Chondrocyte (in vitro differentiated cells): Measurements from ENCODE around the gene PIK3R2. TPM values are rescaled to one million over a fixed set of nuclear protein-coding genes. Genes with fewer than 3 reads are reported as not detected.

ENCODE experiments used
- DNase-seq: peaks from one replicate; pipeline ENCODE4 v3.0.0; 2021; ENCODE audit warnings: mixed read lengths, low spot score
- H3K27ac Mint-ChIP-seq: one replicate; pipeline ENCODE4 v1.8.0; 2021; ENCODE audit warnings: mild to moderate bottlenecking, moderate library complexity, mixed read lengths; ENCODE audit not compliant: unreplicated experiment
- H3K27me3 Mint-ChIP-seq: 2 replicates; pipeline ENCODE4 v1.8.0; 2021; ENCODE audit warnings: low read depth, mixed read lengths
- H3K36me3 Mint-ChIP-seq: 2 replicates; pipeline ENCODE4 v1.8.0; 2021; ENCODE audit warnings: low read depth, mixed read lengths
- H3K4me1 Mint-ChIP-seq: 2 replicates; pipeline ENCODE4 v1.8.0; 2021; ENCODE audit warnings: low read depth, mild to moderate bottlenecking, mixed read lengths
- H3K4me3 Mint-ChIP-seq: one replicate; pipeline ENCODE4 v1.8.0; 2021; ENCODE audit warnings: mild to moderate bottlenecking, moderate library complexity, mixed read lengths; ENCODE audit not compliant: unreplicated experiment
- H3K9me3 Mint-ChIP-seq: 2 replicates; pipeline ENCODE4 v1.8.0; 2021; ENCODE audit warnings: low read depth, mixed read lengths
- total RNA-seq: library from RNA; stranded (reverse); gene quantifications from 3 replicates; pipeline ENCODE4 v1.2.1, GENCODE V29; 2021
- TF ChIP-seq, protein P1 (sequence below): fragments of 200-600 bp; sonication (generic); IDR thresholded peaks from 2 replicates; pipeline ENCODE4 v1.5.0; 2021; ENCODE audit warnings: antibody characterized with exemption, mild to moderate bottlenecking, moderate library complexity

The PIK3R2 gene
- total RNA-seq, 1 donor from 2014 or later: 73.1 TPM

- no peak for DNase-seq
- Mint-ChIP-seq H3K4me1 (peaks cover 8% of the 10 kb centered on the region), H3K27ac (no peak overlapping the region), H3K27me3 (peaks cover 7% of the 10 kb centered on the region), H3K9me3 (no peaks in the 10 kb centered on the region), H3K4me3 (no peak overlapping the region), H3K36me3 (peaks cover 2% of the 10 kb centered on the region)
- TF ChIP-seq, protein P1, sequence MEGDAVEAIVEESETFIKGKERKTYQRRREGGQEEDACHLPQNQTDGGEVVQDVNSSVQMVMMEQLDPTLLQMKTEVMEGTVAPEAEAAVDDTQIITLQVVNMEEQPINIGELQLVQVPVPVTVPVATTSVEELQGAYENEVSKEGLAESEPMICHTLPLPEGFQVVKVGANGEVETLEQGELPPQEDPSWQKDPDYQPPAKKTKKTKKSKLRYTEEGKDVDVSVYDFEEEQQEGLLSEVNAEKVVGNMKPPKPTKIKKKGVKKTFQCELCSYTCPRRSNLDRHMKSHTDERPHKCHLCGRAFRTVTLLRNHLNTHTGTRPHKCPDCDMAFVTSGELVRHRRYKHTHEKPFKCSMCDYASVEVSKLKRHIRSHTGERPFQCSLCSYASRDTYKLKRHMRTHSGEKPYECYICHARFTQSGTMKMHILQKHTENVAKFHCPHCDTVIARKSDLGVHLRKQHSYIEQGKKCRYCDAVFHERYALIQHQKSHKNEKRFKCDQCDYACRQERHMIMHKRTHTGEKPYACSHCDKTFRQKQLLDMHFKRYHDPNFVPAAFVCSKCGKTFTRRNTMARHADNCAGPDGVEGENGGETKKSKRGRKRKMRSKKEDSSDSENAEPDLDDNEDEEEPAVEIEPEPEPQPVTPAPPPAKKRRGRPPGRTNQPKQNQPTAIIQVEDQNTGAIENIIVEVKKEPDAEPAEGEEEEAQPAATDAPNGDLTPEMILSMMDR: no peak
Measured at GRCh38 chr19:18176367-18177310, 23.7 kb downstream of the PIK3R2 start.

DNA sequence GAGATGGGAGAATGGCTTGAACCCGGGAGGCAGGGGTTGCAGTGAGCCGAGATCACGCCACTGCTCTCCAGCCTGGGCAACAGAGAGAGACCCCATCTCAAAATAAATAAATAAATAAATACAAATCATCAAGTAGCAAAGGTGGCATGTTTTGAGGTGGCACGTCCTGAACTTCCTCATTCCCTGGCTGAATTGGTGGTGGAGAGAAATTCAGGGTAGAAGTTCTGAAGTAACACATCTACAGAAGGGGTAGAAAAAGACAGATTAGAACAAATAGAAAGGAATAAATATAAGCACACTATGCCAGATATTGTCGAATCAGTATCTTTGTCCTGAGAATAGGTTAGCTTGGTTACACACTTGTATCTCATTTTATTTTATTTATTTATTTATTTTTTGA is 27.0 kb downstream of the PIK3R2 start:
- TF ChIP-seq, protein P1: no peak
- H3K4me1 Mint-ChIP-seq: no peaks in the 10 kb centered on the region
- no peaks in the 10 kb centered on the region for H3K9me3 Mint-ChIP-seq
- no peak for DNase-seq
- H3K27ac Mint-ChIP-seq: no peak overlapping the region
- peaks cover 6% of the 10 kb centered on the region for H3K27me3 Mint-ChIP-seq
- no peak overlapping the region for H3K4me3 Mint-ChIP-seq
- H3K36me3 Mint-ChIP-seq: no peaks in the 10 kb centered on the region

GRCh38 chr19:18183529-18183928 is 30.6 kb downstream of the PIK3R2 start:
- H3K9me3 Mint-ChIP-seq: no peaks in the 10 kb centered on the region
- H3K4me1 Mint-ChIP-seq: no peaks in the 10 kb centered on the region
- H3K27me3 Mint-ChIP-seq: peaks cover 3% of the 10 kb centered on the region
- H3K27ac Mint-ChIP-seq: no peak overlapping the region
- TF ChIP-seq, protein P1: no peak
- H3K4me3 Mint-ChIP-seq: no peak overlapping the region
- DNase-seq: no peak
- H3K36me3 Mint-ChIP-seq: no peaks in the 10 kb centered on the region

GRCh38 chr19:18185538-18185937 is 32.6 kb downstream of the PIK3R2 start:
- Mint-ChIP-seq H3K27me3 (peaks cover 3% of the 10 kb centered on the region), H3K27ac (no peak overlapping the region), H3K4me1 (no peaks in the 10 kb centered on the region), H3K9me3 (no peaks in the 10 kb centered on the region), H3K36me3 (no peaks in the 10 kb centered on the region), H3K4me3 (no peak overlapping the region)
- TF ChIP-seq, protein P1: no peak
- DNase-seq: no peak

DNA sequence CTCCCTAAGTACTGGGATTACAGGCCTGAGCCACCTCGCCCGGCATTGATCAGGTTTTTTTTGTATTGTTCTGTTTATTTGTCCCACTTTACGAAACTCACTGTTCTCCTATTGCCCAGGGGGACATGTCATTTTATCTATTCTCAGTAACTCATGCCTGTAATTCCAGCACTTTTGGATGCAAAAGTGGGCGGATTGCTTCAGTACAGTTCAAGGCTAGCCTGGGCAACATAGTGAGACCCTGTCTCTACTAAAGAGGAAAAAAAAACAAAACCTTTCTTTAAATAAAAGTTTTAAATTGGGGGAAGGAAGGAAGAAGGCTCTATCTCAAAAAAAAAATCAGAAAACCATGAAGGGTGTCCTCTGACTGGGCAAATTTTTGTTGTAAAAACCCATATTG is 37.3 kb downstream of the PIK3R2 start:
- DNase-seq: no peak
- peaks cover 3% of the 10 kb centered on the region for H3K27me3 Mint-ChIP-seq
- H3K27ac Mint-ChIP-seq: no peak overlapping the region

More for the DNA sequence above, 37.3 kb downstream of the PIK3R2 start:
- Mint-ChIP-seq H3K4me3 (no peak overlapping the region), H3K9me3 (no peaks in the 10 kb centered on the region), H3K4me1 (peaks cover 24% of the 10 kb centered on the region), H3K36me3 (no peaks in the 10 kb centered on the region)
- TF ChIP-seq, protein P1: no peak
